PC-3 (cell line): Measurements from ENCODE around the gene OLFM4. TPM values are rescaled to one million over a fixed set of nuclear protein-coding genes. Genes with fewer than 3 reads are reported as not detected.

ENCODE experiments used
- ATAC-seq: fragments of 200-7000 bp; cut with Tn5 transposase; 2 replicates; pipeline ENCODE4 v1.9.1; 2020; ENCODE audit warnings: mild to moderate bottlenecking, moderate library complexity
- BruUV-seq: library from RNA; stranded (reverse); fragments of 400-500 nt; replicated peaks from 2 replicates; lab custom pipeline; 2021; lab: Mats Ljungman, UMichigan
- CTCF ChIA-PET: fragments of 300-600 bp; sonication (Branson Sonifier 250); formaldehyde crosslinking; loops from one replicate; lab custom pipeline; 2022; ENCODE audit warnings: antibody characterized with exemption; lab: Charles Lee
- POLR2A ChIA-PET: fragments of 300-600 bp; sonication (Branson Sonifier 250); formaldehyde crosslinking; loops from one replicate; lab custom pipeline; 2022; ENCODE audit warnings: antibody characterized with exemption; ENCODE audit not compliant: unreplicated experiment; lab: Charles Lee
- DNase-seq: peaks from one replicate; pipeline ENCODE4 v3.0.0-alpha.2; 2015
- H2AFZ ChIP-seq: fragments of 300-600 bp; sonication (generic); 2 replicates; pipeline ENCODE4 v1.6.0; 2016; ENCODE audit warnings: antibody characterized with exemption, low read length
- H3F3A ChIP-seq: fragments of 300-600 bp; sonication (generic); one replicate; pipeline ENCODE4 v1.6.0; 2017; ENCODE audit warnings: antibody characterized with exemption, low read length, control low read depth, mild to moderate bottlenecking; ENCODE audit not compliant: unreplicated experiment
- H3K27ac ChIP-seq: fragments of 300-600 bp; sonication (generic); 2 replicates; pipeline ENCODE4 v1.5.1; 2016; ENCODE audit warnings: mild to moderate bottlenecking, low read length
- H3K27me3 ChIP-seq: fragments of 300-600 bp; sonication (generic); 2 replicates; pipeline ENCODE4 v1.6.1; 2016; ENCODE audit warnings: low read length, mixed read lengths
- H3K36me3 ChIP-seq: fragments of 300-600 bp; sonication (generic); 2 replicates; pipeline ENCODE4 v1.6.1; 2016; ENCODE audit warnings: low read depth, mixed run types, low read length, mixed read lengths
- H3K4me1 ChIP-seq: fragments of 300-600 bp; sonication (generic); 2 replicates; pipeline ENCODE4 v1.5.1; 2016; ENCODE audit warnings: low read length; ENCODE audit not compliant: insufficient read depth
- H3K4me2 ChIP-seq: fragments of 300-600 bp; sonication (generic); 2 replicates; pipeline ENCODE4 v1.6.0; 2016; ENCODE audit warnings: low read length
- H3K4me3 ChIP-seq: fragments of 300-600 bp; sonication (generic); 2 replicates; pipeline ENCODE4 v1.5.1; 2016; ENCODE audit warnings: mild to moderate bottlenecking, low read length, mixed read lengths
- H3K79me2 ChIP-seq: fragments of 300-600 bp; sonication (generic); 2 replicates; pipeline ENCODE4 v1.6.1; 2017; ENCODE audit warnings: low read length, mixed read lengths
- H3K9ac ChIP-seq: fragments of 300-600 bp; sonication (generic); 2 replicates; pipeline ENCODE4 v1.6.0; 2016; ENCODE audit warnings: mild to moderate bottlenecking, low read length
- H3K9me2 ChIP-seq: fragments of 300-600 bp; sonication (generic); replicated peaks from 2 replicates; pipeline ENCODE4 v1.6.1; 2016; ENCODE audit warnings: mixed run types, low read length, mixed read lengths
- H3K9me3 ChIP-seq: fragments of 300-600 bp; sonication (generic); 2 replicates; pipeline ENCODE4 v1.6.1; 2016; ENCODE audit warnings: low read length, mixed read lengths
- H4K20me1 ChIP-seq: fragments of 300-600 bp; sonication (generic); 2 replicates; pipeline ENCODE4 v1.6.1; 2016; ENCODE audit warnings: low read length, mixed read lengths
- EZH2 ChIP-seq: fragments of 300-600 bp; sonication (generic); IDR thresholded peaks from one replicate; pipeline ENCODE4 v1.6.1; 2017; ENCODE audit warnings: antibody characterized with exemption, mild to moderate bottlenecking, low read length; ENCODE audit not compliant: unreplicated experiment
- EZH2phosphoT487 ChIP-seq: fragments of 300-600 bp; sonication (generic); IDR thresholded peaks from 2 replicates; pipeline ENCODE4 v1.6.1; 2018; ENCODE audit warnings: mild to moderate bottlenecking, antibody characterized with exemption, low read length, borderline replicate concordance
- intact Hi-C: fragments of 100-400 bp; cut with micrococcal nuclease; formaldehyde crosslinking; loops from 2 replicates; pipeline ENCODE4 v1.9.0; 2023
- total RNA-seq: library from RNA; depleted of rRNA; stranded (reverse); fragments of >200 nt; gene quantifications from 2 replicates; pipeline ENCODE4 v1.2.3, GENCODE V29; 2014
- TF ChIP-seq, protein P1 (sequence below): fragments of 300-600 bp; sonication (generic); conservative IDR thresholded peaks from 2 replicates; pipeline ENCODE4 v1.5.1; 2017; ENCODE audit warnings: antibody characterized with exemption, low read depth, mild to moderate bottlenecking, low read length

Gene OLFM4
- total RNA-seq, 1 experiment from 2014 or later: not detected

DNA sequence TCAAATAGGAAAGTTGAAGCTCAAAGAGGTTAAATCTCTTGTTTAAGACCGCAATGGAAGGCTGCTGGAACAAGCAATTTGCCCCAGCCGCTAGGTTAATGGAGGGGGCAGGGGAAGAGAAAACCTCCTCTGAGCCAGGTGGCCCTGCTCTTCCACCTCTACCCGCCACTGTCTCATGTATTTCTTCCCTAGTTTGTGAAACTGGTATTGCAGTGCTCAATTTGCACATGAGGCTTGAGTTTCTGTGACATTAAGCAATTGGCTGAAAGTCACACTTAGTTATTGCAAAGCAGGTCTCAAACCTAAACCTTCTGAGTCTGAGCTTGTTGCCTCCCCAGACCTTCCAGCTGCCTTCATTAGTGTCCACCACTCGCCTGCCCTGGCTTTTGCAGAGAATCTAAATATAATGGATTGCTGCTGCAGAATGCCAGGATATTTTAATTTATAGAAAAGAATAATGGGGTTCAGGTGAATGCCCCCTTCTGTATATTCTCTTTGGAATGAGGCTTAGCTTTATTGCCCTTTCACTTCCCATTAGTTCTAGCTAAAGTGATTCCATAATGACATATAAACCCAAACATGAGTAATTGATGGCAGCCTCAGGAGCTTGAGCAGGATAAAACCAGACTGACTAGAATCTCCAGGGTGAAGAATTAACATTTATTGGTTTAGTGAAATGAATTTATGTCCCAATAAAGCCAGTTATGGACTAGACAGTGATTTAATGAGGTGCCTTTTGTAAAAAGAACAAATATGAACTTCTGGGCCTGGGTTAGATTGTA lies 27.0 kb upstream of the OLFM4 start:
- no TSS peak for BruUV-seq
- CTCF ChIA-PET: no interaction called here

DNA sequence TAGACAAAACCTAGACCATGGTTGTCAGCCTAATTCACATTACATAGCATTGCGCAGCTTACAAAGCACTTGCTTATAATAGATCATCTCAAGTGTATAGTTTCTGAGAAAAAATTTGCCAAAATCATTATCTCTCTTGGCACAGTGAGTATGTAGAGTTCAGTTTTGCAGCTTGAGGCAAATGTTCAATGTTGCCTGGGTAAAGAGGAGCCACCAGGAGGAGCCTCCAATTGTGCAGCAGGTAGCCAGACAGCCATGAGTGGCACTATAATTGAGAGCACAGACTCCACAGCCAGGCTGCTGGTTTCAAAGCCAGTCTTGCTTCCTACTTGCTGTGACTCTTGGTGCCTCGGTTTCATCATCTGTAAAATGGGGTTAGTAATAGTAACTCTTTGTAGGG lies 24.0 kb upstream of the OLFM4 start:
- Histone ChIP-seq H3K4me2 (no peak overlapping the region), H3K4me1 (no peaks in the 10 kb centered on the region), H3K79me2 (no peaks in the 10 kb centered on the region), H3K36me3 (no peaks in the 10 kb centered on the region), H4K20me1 (no peaks in the 10 kb centered on the region), H3K9me2 (no peaks in the 10 kb centered on the region), H3F3A (no peaks in the 10 kb centered on the region), H2AFZ (no peak overlapping the region), H3K9ac (no peak overlapping the region), H3K4me3 (no peak overlapping the region), H3K27me3 (no peaks in the 10 kb centered on the region), H3K9me3 (no peaks in the 10 kb centered on the region), H3K27ac (no peak overlapping the region)
- BruUV-seq: no TSS peak
- ChIA-PET POLR2A (no interaction called here), CTCF (no interaction called here)
- ATAC-seq: no peak
- no peak for DNase-seq
- TF ChIP-seq EZH2: no peak
- no peak for TF ChIP-seq EZH2phosphoT487
- TF ChIP-seq, protein P1, sequence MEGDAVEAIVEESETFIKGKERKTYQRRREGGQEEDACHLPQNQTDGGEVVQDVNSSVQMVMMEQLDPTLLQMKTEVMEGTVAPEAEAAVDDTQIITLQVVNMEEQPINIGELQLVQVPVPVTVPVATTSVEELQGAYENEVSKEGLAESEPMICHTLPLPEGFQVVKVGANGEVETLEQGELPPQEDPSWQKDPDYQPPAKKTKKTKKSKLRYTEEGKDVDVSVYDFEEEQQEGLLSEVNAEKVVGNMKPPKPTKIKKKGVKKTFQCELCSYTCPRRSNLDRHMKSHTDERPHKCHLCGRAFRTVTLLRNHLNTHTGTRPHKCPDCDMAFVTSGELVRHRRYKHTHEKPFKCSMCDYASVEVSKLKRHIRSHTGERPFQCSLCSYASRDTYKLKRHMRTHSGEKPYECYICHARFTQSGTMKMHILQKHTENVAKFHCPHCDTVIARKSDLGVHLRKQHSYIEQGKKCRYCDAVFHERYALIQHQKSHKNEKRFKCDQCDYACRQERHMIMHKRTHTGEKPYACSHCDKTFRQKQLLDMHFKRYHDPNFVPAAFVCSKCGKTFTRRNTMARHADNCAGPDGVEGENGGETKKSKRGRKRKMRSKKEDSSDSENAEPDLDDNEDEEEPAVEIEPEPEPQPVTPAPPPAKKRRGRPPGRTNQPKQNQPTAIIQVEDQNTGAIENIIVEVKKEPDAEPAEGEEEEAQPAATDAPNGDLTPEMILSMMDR: no peak
- intact Hi-C loops: no loop called here

More for the DNA sequence above, 27.0 kb upstream of the OLFM4 start:
- POLR2A ChIA-PET: no interaction called here
- ATAC-seq: no peak
- intact Hi-C loops: no loop called here
- H3K9me2 ChIP-seq: no peaks in the 10 kb centered on the region
- no peak for TF ChIP-seq EZH2phosphoT487
- TF ChIP-seq, protein P1: no peak
- no peak for TF ChIP-seq EZH2
- no peaks in the 10 kb centered on the region for H3K36me3 ChIP-seq
- no peaks in the 10 kb centered on the region for H3K27me3 ChIP-seq
- no peak overlapping the region for H2AFZ ChIP-seq
- no peaks in the 10 kb centered on the region for H3K79me2 ChIP-seq
- no peak overlapping the region for H3K27ac ChIP-seq
- H3K9me3 ChIP-seq: no peaks in the 10 kb centered on the region
- H3K4me3 ChIP-seq: no peak overlapping the region
- DNase-seq: no peak
- H3K4me1 ChIP-seq: no peaks in the 10 kb centered on the region
- H3K4me2 ChIP-seq: no peak overlapping the region
- no peak overlapping the region for H3K9ac ChIP-seq
- H3F3A ChIP-seq: no peaks in the 10 kb centered on the region
- no peaks in the 10 kb centered on the region for H4K20me1 ChIP-seq

DNA sequence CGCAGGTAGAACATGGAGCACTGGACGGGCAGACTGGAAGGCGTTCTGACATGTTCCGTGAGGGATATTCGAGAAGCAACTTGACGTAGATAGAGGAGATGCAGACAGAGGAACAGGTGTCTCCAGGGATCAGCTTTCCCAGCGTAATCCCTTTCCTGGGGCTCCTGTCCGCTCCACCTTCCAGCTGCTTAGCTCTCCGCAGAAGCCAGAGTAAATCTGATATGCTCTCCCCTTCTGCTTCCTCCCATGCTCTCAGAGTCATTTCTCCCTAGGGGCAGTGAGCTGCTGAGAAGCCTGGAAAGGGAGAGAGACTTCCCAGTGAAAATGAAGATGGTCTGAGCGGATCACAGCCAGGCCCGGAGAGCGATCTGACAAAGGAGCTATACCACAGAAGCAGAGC lies 23.0 kb upstream of the OLFM4 start:
- Histone ChIP-seq H3F3A (no peaks in the 10 kb centered on the region), H2AFZ (no peak overlapping the region), H3K4me1 (no peaks in the 10 kb centered on the region), H3K79me2 (no peaks in the 10 kb centered on the region), H4K20me1 (no peaks in the 10 kb centered on the region), H3K9ac (no peak overlapping the region), H3K36me3 (no peaks in the 10 kb centered on the region), H3K4me2 (no peak overlapping the region), H3K4me3 (no peak overlapping the region), H3K27ac (no peak overlapping the region), H3K9me3 (no peaks in the 10 kb centered on the region), H3K27me3 (no peaks in the 10 kb centered on the region), H3K9me2 (no peaks in the 10 kb centered on the region)
- BruUV-seq: no TSS peak
- ChIA-PET CTCF (no interaction called here), POLR2A (no interaction called here)
- DNase-seq: no peak
- ATAC-seq: no peak
- TF ChIP-seq EZH2 (no peak), EZH2phosphoT487 (no peak)
- TF ChIP-seq, protein P1: no peak
- intact Hi-C loops: no loop called here
